Right atrium auricular region (tissue), 2 donors: ENCODE data around the gene FOXJ1. TPM values are rescaled to one million over a fixed set of nuclear protein-coding genes. Genes with fewer than 3 reads are reported as not detected.

ENCODE experiments used
- DNase-seq: peaks from one replicate; pipeline ENCODE4 v3.0.0-alpha.2; 2019; ENCODE audit warnings: low spot score
- H3K27ac ChIP-seq, 2 donors: fragments of 200-600 bp; sonication (generic); 1 replicate in 1 of 2; 2 replicates in 1 of 2; pipeline ENCODE4 v1.5.1; 2016 to 2019
- H3K27me3 ChIP-seq, 2 donors: fragments of 200-600 bp; sonication (generic); one replicate each; pipeline versions ENCODE4 v1.5.1 to v1.6.0; 2017 to 2019
- H3K36me3 ChIP-seq: fragments of 200-600 bp; sonication (generic); one replicate; pipeline ENCODE4 v1.5.1; 2016
- H3K4me1 ChIP-seq, 2 donors: fragments of 200-600 bp; sonication (generic); one replicate each; pipeline versions ENCODE4 v1.5.1 to v1.6.0; 2017 to 2019
- H3K4me3 ChIP-seq, 2 donors: fragments of 200-600 bp; sonication (generic); 1 replicate in 1 of 2; 2 replicates in 1 of 2; pipeline ENCODE4 v1.5.1; 2017 to 2019; ENCODE audit warnings: mild to moderate bottlenecking in 1 of 2, moderate library complexity in 1 of 2
- H3K9me3 ChIP-seq, 2 donors: fragments of 200-600 bp; sonication (generic); one replicate each; pipeline ENCODE4 v1.5.1; 2019
- total RNA-seq, 2 donors: library from RNA; depleted of rRNA; stranded (reverse); fragments of >200 nt; gene quantifications; one replicate each; pipeline ENCODE4 v1.1.0, GENCODE V29; 2016
- TF ChIP-seq, protein P1 (sequence below), 2 donors: fragments of 200-600 bp; sonication (generic); IDR thresholded peaks; one replicate each; pipeline ENCODE4 v1.5.1; 2019; ENCODE audit warnings: antibody characterized with exemption in 2 of 2

The FOXJ1 gene
- total RNA-seq, 2 donors from 2014 or later = not detected

GRCh38 chr17:76107509-76107908 is 33.5 kb downstream of the FOXJ1 start:
- no peaks in the 10 kb centered on the region for H3K9me3 ChIP-seq
- peaks cover 0 to 12% of the 10 kb centered on the region in 2 donors for H3K4me1 ChIP-seq
- TF ChIP-seq, protein P1, sequence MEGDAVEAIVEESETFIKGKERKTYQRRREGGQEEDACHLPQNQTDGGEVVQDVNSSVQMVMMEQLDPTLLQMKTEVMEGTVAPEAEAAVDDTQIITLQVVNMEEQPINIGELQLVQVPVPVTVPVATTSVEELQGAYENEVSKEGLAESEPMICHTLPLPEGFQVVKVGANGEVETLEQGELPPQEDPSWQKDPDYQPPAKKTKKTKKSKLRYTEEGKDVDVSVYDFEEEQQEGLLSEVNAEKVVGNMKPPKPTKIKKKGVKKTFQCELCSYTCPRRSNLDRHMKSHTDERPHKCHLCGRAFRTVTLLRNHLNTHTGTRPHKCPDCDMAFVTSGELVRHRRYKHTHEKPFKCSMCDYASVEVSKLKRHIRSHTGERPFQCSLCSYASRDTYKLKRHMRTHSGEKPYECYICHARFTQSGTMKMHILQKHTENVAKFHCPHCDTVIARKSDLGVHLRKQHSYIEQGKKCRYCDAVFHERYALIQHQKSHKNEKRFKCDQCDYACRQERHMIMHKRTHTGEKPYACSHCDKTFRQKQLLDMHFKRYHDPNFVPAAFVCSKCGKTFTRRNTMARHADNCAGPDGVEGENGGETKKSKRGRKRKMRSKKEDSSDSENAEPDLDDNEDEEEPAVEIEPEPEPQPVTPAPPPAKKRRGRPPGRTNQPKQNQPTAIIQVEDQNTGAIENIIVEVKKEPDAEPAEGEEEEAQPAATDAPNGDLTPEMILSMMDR (IDR thresholded peaks at IDR 0.05) = no peak
- no peak for DNase-seq
- no peaks in the 10 kb centered on the region for H3K36me3 ChIP-seq
- H3K27ac ChIP-seq = no peak overlapping the region
- H3K27me3 ChIP-seq = no peaks in the 10 kb centered on the region
- no peak overlapping the region for H3K4me3 ChIP-seq

DNA sequence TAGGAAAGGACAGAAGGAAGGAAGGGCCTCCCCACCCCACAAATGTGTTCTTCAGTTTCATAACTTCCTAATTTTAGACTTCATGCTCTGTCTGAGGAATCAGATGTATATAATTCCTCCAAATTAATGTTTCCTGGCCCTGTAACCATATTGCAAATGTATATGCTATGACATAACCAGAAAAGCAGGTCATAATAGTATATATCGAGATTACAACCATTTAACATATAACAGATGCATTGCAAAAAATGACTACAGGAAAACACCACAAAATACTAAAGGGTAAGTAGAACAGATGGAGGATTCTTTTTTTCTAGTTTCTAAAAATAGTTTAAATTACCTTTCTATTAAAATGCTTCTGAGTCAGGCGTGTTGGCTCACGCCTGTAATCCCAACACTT is 34.3 kb downstream of the FOXJ1 start:
- H3K9me3 ChIP-seq = no peaks in the 10 kb centered on the region
- no peaks in the 10 kb centered on the region for H3K27me3 ChIP-seq

DNA sequence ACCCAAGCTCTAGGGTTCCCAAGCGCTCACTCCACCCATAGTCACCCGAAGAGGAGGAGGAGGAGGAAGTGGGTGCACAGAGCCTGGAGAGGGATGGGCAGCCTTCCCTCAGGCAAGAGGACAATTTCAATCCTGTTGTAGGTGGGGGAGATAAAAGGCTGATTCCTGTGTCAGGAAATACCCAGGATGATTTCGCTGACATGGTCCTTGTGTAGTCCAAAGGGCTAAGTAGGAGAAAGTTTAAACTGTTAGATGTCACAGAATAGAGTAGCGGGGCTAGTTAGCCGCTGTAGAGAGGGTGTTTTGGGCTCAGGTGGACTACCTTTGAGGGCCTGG is 36.2 kb downstream of the FOXJ1 start:
- no peak for DNase-seq
- Histone ChIP-seq H3K9me3 (no peaks in the 10 kb centered on the region), H3K4me3 (no peak overlapping the region), H3K36me3 (peaks cover 19% of the 10 kb centered on the region), H3K27ac (no peak overlapping the region), H3K27me3 (no peaks in the 10 kb centered on the region), H3K4me1 (peaks cover 0 to 17% of the 10 kb centered on the region in 2 donors)
- TF ChIP-seq, protein P1 (IDR thresholded peaks at IDR 0.05) = no peak

More for the DNA sequence above, 34.3 kb downstream of the FOXJ1 start:
- Histone ChIP-seq H3K4me1 (peaks cover 0 to 17% of the 10 kb centered on the region in 2 donors), H3K36me3 (peaks cover under 1% of the 10 kb centered on the region), H3K4me3 (no peak overlapping the region), H3K27ac (no peak overlapping the region)
- no peak for DNase-seq
- TF ChIP-seq, protein P1 (IDR thresholded peaks at IDR 0.05) = no peak

DNA sequence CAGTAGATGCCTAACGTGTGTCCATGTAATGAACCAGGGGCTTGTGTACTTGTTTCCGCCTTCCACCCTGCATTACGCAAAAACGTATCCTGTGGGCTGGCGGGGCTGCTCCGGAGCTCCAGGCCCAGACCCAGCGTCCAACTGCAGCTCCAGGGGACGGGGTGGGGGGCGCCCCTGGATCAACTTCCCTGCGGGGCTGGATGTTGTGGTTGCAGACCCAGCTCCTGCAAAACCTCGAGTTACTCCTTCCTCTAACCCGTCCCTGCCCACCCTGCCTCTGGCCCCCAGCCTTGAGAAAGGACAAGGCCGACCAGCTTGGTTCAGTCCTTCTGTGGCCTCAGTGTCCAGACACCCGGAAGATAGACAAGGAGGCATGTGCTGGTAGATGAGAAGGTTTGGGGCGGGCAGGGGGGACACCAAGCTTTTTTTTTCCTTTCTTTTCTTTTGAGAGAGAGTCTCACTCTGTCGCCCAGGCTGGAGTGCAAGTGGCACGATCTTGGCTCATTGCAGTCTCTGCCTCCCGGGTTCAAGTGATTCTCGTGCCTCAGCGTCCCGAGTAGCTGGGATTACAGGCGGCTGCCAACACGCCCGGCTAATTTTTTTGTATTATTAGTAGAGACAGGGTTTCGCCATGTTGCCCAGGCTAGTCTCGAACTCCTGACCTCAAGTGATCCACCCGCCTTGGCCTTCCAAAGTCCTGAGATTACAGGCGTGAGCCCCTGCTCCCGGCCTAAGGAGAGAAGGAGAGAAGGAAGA is 36.7 kb downstream of the FOXJ1 start:
- no peak for DNase-seq
- Histone ChIP-seq H3K4me1 (peaks cover 0 to 17% of the 10 kb centered on the region in 2 donors), H3K27ac (peak overlapping the region; percentile 82 to 84), H3K27me3 (no peaks in the 10 kb centered on the region), H3K4me3 (peak overlapping the region; percentile 68 to 74), H3K9me3 (no peaks in the 10 kb centered on the region), H3K36me3 (peaks cover 25% of the 10 kb centered on the region)
- TF ChIP-seq, protein P1 (IDR thresholded peaks at IDR 0.05) = no peak

- TF ChIP-seq, protein P1 (IDR thresholded peaks at IDR 0.05) = no peak
- Histone ChIP-seq H3K4me1 (peaks cover 0 to 17% of the 10 kb centered on the region in 2 donors), H3K27me3 (no peaks in the 10 kb centered on the region), H3K27ac (peak within 1 kb of the TSS; percentile 82 to 84), H3K4me3 (peak within 1 kb of the TSS; percentile 68 to 74), H3K36me3 (peaks cover 27% of the 10 kb centered on the region), H3K9me3 (no peaks in the 10 kb centered on the region)
- peak; percentile 92 for DNase-seq
Observed at GRCh38 chr17:76103274-76104139, 37.5 kb downstream of the FOXJ1 start, which contains the start of gene EXOC7. Gene EXOC7, minus strand, starts transcription at chr17:76103787. Its CDS starts 95 bp downstream, at chr17:76103692.
